ENCODE data around the gene GADD45B.

Gene GADD45B, protein sequence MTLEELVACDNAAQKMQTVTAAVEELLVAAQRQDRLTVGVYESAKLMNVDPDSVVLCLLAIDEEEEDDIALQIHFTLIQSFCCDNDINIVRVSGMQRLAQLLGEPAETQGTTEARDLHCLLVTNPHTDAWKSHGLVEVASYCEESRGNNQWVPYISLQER

GRCh38 chr19:2475702-2476450, at the start of gene GADD45B:
TSS of gene GADD45B (plus strand) at chr19:2476127. CDS start at chr19:2476359, 232 bp downstream.
- peak; percentile 94 for DNase-seq

- peak; percentile 3 for DNase-seq
These were observed 49.1 kb upstream of the GADD45B start for GRCh38 chr19:2426611-2427428.

DNA sequence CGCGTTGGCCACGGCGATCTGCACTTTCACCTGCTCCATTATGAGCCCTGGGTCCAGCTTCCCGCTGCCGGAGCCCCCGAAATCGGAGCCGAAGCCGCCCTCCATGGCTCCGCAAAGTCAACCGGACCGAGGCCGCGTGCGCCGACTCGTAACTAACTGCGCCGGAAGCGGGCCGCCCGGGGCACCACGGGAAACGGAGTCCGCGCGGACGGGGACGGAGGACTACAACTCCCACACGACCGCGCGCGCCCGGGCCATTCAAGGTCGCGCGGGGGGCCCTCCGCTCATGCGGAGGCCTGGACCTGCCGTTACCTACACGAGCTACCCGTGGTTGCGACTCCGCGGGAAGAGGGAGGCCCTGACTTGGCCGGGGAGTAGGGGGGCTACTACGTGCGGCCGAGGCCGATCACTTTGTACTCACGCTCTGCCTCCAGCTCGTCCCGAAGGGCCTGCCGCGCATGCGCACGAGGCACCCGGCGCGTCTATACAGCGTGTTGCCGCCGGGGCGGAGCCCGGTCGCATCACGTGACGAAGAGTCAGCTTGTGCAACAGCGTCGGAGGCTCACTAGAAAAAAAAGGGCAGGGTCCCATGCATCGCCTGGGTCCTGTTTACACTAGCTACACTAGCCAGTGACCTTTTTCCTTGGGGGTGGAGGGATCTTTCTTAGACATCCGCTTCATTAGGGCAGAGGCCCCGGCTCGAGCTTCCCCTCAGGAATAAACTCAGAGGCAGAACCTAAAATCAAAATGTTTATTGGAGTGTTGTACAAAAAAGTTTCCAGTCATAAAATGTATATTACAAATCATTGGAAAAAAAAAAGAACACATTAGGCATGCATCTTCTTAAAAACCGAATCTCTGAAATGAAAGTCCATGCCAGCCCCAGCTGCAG, 48.3 kb upstream of the GADD45B start, which contains the start of gene TIMM13:
Gene TIMM13, minus strand, starts transcription at position 158 of the 892 bp plus-strand sequence. Its CDS starts 53 bp downstream, at position 105.
- DNase-seq: peak; percentile 92

- DNase-seq: no peak
These were observed 47.6 kb upstream of the GADD45B start for GRCh38 chr19:2428321-2428690.

DNA sequence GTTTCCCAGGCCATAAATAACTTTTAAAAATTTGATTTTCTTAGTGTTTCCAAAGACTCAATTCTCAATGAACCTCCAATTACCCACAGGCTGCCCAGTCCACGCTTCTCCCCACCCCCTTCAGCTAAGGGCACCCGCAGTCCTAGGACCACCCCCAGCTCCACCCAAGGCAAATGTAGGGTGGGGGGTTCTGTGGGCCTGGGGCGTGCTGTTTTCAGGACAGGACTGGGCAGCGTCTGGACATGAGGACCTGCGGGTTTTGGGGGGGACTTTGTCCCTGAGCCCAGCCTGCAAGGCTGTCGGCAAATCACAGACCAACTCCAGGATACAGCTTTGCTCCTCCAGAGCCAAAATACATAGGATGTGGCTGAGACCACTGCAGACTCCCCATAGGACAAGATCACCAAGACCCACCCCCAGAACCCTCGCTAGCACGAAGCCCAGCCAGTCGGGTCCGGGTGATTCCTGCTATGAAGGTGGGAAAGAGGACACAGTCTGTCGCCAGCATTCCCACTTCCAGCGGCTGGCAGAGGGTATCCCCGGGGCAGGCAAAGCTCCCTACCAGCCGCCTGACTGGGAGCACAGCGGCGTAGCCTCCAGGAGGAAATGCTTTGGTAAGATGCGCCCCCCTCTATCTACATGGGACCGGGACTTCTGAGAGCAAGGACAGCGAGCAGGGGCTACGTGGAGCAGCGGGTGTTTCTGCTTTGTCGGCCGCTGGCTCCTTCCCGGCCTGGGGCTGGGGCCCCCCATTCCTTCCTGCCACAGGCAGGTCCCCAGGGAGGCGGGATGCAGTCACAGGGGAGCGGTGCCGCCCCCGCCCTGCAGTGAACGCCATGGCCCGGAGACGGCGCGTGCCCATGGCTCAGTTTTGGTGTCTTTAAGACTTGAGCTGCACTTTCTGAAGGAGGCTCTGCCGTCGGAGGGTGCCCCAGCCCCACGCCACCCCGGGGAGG, 46.9 kb upstream of the GADD45B start:
- DNase-seq: no peak

DNA sequence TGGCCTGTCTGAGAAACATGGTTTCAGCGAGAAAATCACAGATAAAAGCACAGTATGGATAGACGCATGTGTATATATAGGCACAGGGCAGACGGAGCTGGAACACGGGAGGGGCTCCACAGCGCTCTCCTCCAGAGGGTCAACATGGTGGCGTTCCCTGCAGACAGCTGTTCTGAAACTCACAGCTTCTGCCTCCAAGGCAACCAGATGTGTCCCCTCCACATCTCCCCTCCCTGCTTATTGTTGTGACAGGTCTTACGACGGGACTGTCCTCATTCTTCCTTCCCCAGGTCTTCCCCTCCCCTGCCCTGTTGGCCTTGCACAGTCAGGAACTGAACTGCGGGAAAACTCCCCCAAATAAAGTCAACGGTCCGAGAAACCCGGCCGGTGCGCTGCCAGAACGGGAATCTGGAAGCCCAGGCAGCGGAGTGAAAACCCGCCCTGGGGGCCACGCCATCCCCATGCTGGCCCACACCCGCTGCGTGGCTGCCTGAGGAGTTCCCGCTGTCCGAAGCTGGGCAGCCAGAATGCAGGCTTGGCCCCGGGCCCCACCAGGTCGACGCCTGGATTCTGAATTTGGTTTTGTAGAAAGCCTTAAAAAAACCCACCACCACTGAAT, 45.9 kb upstream of the GADD45B start:
- DNase-seq: no peak

- DNase-seq: no peak
These were observed 44.4 kb upstream of the GADD45B start for GRCh38 chr19:2431318-2432055.

DNA sequence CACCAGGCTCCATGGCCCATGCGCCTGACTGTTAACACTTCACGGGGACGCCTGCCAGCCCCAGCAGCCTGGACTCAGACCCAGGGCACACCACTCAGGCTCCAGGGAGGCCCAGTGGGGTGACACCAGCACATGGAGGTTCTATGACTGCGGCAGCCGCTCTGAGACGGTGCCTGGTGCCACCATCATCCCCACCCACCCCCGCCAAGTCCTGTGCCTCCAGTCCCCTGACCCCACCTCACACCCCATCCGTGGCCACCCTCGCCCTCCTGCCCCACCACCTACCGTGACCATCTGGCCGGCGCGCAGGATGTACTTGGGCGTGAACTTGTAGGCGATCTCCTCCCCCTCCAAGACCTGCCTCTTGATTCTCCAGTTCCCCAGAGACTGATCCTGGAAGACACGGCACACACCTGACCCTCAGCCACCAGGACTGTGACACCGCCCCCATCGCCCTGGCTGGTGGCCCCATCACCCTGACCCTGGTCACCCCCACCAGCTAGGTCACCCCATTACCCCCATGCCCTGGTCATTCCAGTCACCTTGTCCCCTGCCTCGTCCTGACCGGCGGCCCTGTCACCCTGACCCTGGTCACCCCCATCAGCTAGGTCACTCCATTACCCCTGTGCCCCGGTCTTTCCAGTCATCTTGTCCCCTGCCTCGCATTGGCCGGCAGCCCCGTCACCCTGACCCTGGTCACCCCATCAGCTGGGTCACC, 43.6 kb upstream of the GADD45B start:
- no peak for DNase-seq

GRCh38 chr19:2433854-2434253, 42.1 kb upstream of the GADD45B start:
- no peak for DNase-seq

DNA sequence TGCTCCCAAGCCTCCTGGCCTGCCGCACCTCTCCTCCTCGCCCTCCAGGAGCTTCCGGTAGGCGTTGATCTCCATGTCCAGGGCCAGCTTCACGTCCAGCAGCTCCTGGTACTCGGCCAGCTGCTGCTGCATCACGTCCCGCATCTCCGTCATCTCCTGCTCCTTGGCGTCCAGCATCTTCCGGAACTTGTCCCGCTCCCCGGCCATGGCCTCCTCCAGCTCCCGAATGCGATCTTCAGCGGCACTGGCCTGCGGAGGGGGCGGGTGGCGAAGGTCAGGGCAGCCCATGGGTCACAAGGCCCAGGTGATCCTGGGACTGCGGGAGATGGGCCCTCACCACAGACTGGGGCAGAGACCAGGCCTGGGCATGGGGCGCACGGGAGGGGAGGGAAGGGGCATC, 41.7 kb upstream of the GADD45B start:
- DNase-seq: no peak

DNA sequence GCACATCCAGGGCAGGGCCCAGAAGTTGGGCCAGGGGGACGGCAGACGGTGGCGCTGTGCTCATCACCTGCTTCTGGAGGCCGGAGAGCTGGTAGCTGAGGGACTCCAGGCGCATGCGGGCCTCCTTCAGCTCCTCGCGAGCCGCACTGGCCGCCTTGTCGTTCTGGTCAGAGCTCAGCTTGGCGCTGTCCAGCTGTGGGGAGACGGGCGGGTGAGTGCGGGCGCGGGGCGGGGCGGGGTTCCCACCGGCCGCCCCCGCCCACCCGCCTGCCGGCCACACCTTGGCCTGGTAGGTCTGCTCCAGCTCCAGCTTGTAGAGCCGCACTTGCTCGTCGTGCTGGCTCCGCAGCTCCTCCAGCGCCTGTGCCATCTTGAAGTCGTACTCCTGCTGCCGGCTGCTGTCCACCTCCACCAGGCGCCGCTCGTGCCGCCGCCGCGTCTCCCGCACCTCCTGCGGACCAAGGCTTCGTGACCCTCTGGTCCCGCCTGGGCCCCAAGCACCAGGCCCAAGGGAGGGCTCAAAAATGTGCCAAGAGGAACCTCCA, 41.1 kb upstream of the GADD45B start:
- no peak for DNase-seq

DNA sequence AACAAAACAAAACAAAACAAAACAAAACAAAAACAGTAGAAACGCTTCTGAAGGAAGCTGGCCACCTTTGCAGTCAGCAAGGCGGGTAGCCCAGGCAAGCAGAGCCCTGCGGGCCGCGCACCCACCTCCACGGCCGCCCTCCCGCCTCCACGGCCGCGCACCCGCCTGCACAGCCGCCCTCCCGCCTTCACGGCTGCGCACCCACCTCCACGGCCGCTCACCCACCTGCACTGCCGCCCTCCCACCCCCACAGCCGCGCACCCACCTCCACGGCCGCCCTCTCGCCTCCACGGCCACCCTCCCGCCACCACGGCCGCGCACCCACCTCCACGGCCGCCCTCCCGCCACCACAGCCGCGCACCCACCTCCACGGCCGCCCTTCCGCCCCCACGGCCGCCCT, 39.5 kb upstream of the GADD45B start:
- DNase-seq: no peak

- no peak for DNase-seq
These were observed 39.0 kb upstream of the GADD45B start for GRCh38 chr19:2436926-2437325.

DNA sequence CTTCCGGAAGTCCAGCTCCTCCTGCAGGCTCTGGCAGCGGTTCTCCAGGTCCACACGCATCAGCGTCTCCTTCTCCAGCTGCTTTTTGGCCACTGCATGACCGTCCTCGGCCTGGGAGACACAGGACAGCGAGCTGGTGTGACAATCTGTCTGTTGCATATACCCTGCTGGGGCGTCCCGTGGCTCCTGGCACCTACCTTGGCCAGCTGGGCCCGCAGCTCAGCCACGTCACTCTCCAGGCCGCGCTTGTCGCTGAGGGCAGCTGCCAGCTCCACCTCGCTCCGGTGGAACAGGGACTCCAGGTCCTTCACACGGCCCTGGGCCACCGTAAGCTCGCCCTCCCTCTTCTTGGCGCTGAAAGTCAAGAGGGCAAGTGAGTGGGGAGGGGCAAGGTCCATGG, 37.7 kb upstream of the GADD45B start:
- no peak for DNase-seq

DNA sequence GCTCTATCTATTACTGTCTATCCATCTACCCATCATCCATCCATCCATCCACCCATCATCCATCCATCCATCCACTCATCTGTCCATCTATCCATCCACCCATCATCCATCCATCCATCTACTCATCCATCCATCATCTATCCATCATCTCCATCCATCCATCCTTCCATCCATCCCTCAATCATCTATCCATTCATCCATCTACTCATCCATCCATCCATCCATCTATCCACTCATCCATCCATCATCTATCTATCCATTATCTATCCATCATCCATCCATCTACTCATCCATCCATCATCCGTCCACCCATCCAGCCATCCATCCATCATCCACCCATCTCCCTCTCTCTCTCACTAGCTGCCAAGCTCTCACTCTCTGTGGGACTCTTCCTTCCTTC, 35.4 kb upstream of the GADD45B start:
- DNase-seq: no peak

DNA sequence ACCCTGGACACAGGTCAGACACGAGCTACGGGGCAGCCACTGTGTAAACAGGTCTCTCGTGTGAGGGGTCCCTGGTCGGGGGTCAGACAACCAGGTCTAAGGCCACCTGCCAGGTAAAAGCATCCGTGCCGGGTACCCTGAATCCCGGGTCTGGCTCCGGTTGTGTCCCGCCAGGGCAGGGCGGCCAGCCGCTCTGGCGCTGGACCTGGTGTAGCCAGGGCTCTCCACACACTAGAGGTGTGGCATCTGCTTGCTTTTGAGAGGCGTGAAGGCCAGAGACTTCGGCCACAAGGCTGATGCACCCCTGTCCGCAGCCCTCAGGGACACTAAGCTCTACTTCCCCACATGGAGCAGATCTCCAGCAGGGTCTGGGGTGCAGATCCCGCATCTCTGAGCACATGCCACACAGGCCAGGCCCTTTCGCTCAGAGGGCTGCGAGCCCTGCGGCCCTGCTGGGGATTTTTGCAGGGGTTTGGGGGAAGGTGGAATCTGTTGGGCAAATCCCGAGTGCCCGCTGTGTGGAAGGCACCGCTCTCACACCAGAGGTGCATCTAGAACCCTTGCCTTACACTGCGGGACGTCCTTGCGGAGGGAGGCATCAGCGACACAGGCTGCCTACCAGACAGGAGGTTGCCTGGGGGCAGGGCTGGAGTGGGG, 34.7 kb upstream of the GADD45B start:
- DNase-seq: no peak

DNA sequence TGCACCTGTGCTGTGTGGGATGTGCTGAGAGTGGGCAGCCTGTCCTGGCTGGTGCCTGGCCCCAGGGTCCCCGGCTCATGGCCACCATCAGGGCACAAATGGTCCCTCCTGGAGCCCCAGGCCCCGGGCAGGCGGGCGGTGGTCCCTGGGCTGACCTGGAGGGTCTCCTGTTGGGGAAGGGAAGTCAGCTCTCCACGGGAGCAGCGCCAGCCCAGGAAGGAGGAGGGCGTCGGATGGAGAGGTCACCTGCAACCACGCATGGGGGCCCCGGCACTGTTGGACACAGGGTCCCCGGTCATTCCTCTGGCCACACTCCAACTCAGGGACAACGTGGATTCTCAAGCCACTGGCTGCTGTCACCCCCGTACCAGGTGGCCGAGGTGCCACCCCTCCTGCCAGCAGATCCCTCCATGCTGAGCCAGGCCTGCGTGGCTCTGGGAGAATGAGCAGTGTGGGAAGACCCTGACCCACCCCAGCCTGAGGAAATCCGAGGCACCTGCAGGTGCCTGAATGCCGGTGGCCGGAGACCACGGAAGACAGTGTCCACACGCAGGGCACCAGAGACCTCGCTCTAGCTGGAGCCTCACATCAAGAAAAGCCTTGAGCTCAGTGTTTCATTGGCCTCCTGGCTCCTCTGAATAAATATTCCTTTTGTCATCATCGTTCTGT, 32.7 kb upstream of the GADD45B start:
- DNase-seq: no peak

DNA sequence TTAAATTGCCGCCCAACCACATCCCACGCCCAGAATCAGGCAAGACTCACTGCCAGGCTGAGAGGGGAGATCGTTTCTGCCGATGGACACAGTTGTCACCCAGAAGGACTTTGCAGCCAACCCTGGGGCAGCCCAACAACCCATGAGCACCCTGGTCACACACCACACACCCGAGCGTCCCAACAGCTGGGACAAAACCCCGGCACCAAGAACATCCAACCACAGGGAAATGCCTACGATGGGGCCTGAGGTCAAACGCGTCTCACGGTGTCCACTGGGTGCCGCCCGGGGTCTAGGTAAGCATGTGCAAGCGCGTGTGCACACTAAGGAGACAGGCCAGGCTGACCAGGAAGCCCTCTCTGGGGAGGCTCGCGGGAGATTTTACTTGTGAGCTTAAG, 32.1 kb upstream of the GADD45B start:
- no peak for DNase-seq

Data from NCI-H2029 treated with DMSO at 0.1 percent for 48 hours (cell line).